ENCODE data around the gene ST13.

The ST13 gene

DNA sequence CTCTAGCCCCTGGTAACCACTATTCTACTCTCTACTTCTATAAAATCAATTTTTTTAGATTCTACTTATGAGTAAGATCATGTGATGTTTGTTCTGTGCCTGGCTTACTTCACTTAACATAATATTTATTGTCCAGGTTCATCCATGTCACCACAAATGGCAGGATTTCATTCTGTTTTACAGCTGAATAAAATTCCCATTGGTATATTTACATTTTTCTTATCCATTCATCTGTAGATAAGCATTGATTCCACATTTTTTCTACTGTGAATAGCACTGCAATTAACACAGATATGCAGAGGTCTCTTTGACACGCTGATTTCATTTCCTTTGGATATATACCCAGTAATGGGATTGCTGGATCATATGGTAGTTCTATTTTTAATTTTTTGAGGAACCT lies 53.1 kb downstream of the ST13 start:
- TF ChIP-seq CTCF (conservative IDR thresholded peaks at IDR 0.05), result no peak
- H3K27ac ChIP-seq, result peak overlapping the region; percentile 66

DNA sequence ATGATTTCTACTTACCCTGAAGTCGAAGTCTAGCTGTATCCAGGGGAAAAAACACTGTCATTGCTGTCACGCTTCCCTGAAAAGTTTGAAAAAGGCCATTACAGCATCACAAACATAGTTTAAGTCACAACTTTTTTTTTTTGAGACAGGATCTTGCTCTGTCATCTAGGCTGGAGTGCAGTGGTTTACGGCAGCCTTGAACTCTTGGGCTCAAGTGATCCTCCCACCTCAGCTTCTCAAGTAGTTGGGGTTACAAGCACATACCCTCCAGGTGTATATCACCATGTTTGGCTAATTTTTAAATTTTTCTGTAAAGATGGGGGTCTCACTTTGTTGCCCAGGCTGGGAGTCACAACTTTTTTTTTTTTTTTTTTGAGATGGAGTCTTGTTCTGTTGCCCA lies 57.4 kb downstream of the ST13 start:
- TF ChIP-seq CTCF (conservative IDR thresholded peaks at IDR 0.05), result no peak
- no peak overlapping the region for H3K27ac ChIP-seq

DNA sequence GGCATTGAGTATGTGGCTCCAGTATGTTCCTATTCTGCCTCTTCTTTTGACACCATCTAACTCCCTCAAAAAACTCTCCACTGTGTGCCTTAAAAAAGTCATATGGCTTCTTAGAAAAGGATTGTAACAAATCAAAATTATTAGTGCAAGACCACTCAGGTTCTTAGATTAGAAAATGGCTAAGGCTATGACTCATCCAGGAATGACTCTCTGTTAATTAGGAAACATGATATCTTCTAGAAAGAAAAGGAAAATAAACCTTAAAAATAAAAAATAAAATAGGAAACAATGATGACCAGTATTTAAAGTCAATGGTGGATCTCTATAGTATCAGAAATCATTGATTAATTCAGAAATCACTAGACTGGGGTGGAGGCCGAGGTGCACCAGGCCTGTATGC lies 59.0 kb downstream of the ST13 start:
- H3K27ac ChIP-seq, result no peak overlapping the region

GRCh38 chr22:40792451-40792850 lies 64.0 kb downstream of the ST13 start:
- no peak for TF ChIP-seq CTCF (conservative IDR thresholded peaks at IDR 0.05)
- H3K27ac ChIP-seq, result no peak overlapping the region

More for the DNA sequence above, 59.0 kb downstream of the ST13 start:
- no peak for TF ChIP-seq CTCF (conservative IDR thresholded peaks at IDR 0.05)

GRCh38 chr22:40791241-40791640 lies 65.2 kb downstream of the ST13 start:
- no peak for TF ChIP-seq CTCF (conservative IDR thresholded peaks at IDR 0.05)
- H3K27ac ChIP-seq, result no peak overlapping the region

DNA sequence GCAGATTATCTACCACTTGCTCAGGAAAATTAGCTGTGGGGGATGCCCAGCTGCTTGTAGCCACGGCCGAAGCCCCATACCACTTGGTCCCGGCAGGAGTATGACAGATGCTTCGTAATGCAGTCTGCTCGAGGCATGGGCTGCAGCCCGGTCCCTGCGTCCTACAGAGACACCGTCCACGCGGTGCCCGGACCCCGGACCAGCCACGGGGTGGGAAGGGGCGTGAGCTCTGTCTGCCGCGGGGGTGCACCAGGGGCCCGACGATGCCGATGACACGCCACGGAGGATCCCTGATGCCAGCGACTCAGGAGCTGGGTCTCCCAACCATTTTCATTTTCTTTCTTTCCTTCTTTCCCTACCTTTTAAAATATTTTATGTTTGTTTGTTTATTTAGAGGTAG lies 67.3 kb downstream of the ST13 start:
- H3K27ac ChIP-seq, result no peak overlapping the region
- no peak for TF ChIP-seq CTCF (conservative IDR thresholded peaks at IDR 0.05)

- no peak for TF ChIP-seq CTCF (conservative IDR thresholded peaks at IDR 0.05)
- H3K27ac ChIP-seq, result peak overlapping the region; percentile 62
Measured at GRCh38 chr22:40782521-40782920, 73.9 kb downstream of the ST13 start.

GRCh38 chr22:40781749-40782148 lies 74.7 kb downstream of the ST13 start:
- H3K27ac ChIP-seq, result peak overlapping the region; percentile 62

All from VCaP (cell line).